Nucleus accumbens (tissue), 56 donors: Measurements from ENCODE around the gene ATP6AP1.
A peak's percentile ranks its signal among the peaks of the same experiment; 100 is the strongest.
"Not testable (repeated sequence)": the region's sequence is repeated elsewhere in the genome, so short reads cannot be mapped to it uniquely, and the experiment has no call there.

Experiments used
- DNase-seq, 56 donors: peaks; one replicate each; lab custom pipeline; 2025; lab: John Stamatoyannopoulos, UW

Gene ATP6AP1

GRCh38 chrX:154428176-154429171, at the start of gene ATP6AP1:
TSS of gene ATP6AP1 (plus strand) at chrX:154428677. CDS start at chrX:154428693, 16 bp downstream.
- peak in 55 of 56 donors; percentile 5 to 92 (median 82) for DNase-seq

GRCh38 chrX:154378799-154379568, 49.5 kb upstream of the ATP6AP1 start, which contains the start of gene EMD:
TSS of gene EMD (plus strand) at chrX:154379295. CDS start at chrX:154379485, 190 bp downstream.
- peak; percentile 82 to 100 (median 99) for DNase-seq

- DNase-seq, result no peak
Measured at GRCh38 chrX:154379569-154379951, 48.9 kb upstream of the ATP6AP1 start.

GRCh38 chrX:154380153-154380552, 48.3 kb upstream of the ATP6AP1 start:
- no peak for DNase-seq

- no peak for DNase-seq
Measured at GRCh38 chrX:154380787-154381186, 47.7 kb upstream of the ATP6AP1 start.

- DNase-seq, result no peak
Measured at GRCh38 chrX:154381271-154381670, 47.2 kb upstream of the ATP6AP1 start.

- DNase-seq, result peak in 1 of 56 donors; percentile 7
Measured at GRCh38 chrX:154382483-154383069, 45.9 kb upstream of the ATP6AP1 start.

GRCh38 chrX:154383359-154384283, 44.9 kb upstream of the ATP6AP1 start:
- no peak for DNase-seq

- DNase-seq, result peak in 2 of 56 donors; percentile 3 to 21
Measured at GRCh38 chrX:154384284-154384892, 44.1 kb upstream of the ATP6AP1 start.

- not testable (repeated sequence) for DNase-seq
Measured at GRCh38 chrX:154388094-154388493, 40.4 kb upstream of the ATP6AP1 start.

GRCh38 chrX:154388649-154389048, 39.8 kb upstream of the ATP6AP1 start:
- not testable (repeated sequence) for DNase-seq

- not testable (repeated sequence) for DNase-seq
Measured at GRCh38 chrX:154389812-154390747, 38.4 kb upstream of the ATP6AP1 start.

GRCh38 chrX:154396363-154396762, 32.1 kb upstream of the ATP6AP1 start:
- DNase-seq, result not testable (repeated sequence)

GRCh38 chrX:154396973-154397887, 31.2 kb upstream of the ATP6AP1 start:
- peak in 37 of 56 donors; percentile 19 to 77 (median 55) for DNase-seq

GRCh38 chrX:154397888-154398667, 30.4 kb upstream of the ATP6AP1 start, which contains the start of gene RPL10:
TSS of gene RPL10 (plus strand) at chrX:154398377. CDS start at chrX:154398520, 143 bp downstream.
- peak; percentile 14 to 95 (median 89) for DNase-seq
